GM19328 (cell line): Measurements from ENCODE around the gene BTBD6.
A peak's percentile ranks its signal among the peaks of the same experiment; 100 is the strongest.
"Not testable (repeated sequence)": the region's sequence is repeated elsewhere in the genome, so short reads cannot be mapped to it uniquely, and the experiment has no call there.

Experiments used
- ATAC-seq: cut with Tn5 transposase; IDR thresholded peaks from one replicate; pipeline ENCODE4 v1.9.1; 2021; ENCODE audit warnings: mild to moderate bottlenecking, moderate library complexity; ENCODE audit not compliant: unreplicated experiment

The BTBD6 gene

GRCh38 chr14:105292826-105293711 lies 44.7 kb downstream of the BTBD6 start:
- no peak for ATAC-seq

- ATAC-seq: no peak
These were observed 45.8 kb downstream of the BTBD6 start for GRCh38 chr14:105294142-105294597.

- ATAC-seq: not testable (repeated sequence)
These were observed 49.0 kb downstream of the BTBD6 start for GRCh38 chr14:105297311-105297710.

GRCh38 chr14:105299654-105300541 lies 51.6 kb downstream of the BTBD6 start:
- ATAC-seq: peak; percentile 4
